Measurements from ENCODE around the gene MEP1B. TPM values are rescaled to one million over a fixed set of nuclear protein-coding genes. Genes with fewer than 3 reads are reported as not detected.

The MEP1B gene
- total RNA-seq, 1 experiment from 2014 or later: not detected

- no peak for DNase-seq (ENCODE audit: low read depth)
Observed at GRCh38 chr18:32264401-32264800, 74.6 kb downstream of the MEP1B start.

- DNase-seq (ENCODE audit: low read depth): no peak
Observed at GRCh38 chr18:32267463-32267862, 77.6 kb downstream of the MEP1B start.

Other genes starting within 250 kb of the MEP1B start
- 28.1 and 28.7 TPM in 2 replicates for gene TRAPPC8, start 246.9 kb upstream of the MEP1B start, total RNA-seq (2014; rRNA removed; shearing (Covaris generic))
- 0.60 and 1.6 TPM in 2 replicates for gene RNF125, start 171.2 kb upstream of the MEP1B start, total RNA-seq (2014; rRNA removed; shearing (Covaris generic))
- 36.9 and 42.4 TPM in 2 replicates for gene RNF138, start 98.2 kb upstream of the MEP1B start, total RNA-seq (2014; rRNA removed; shearing (Covaris generic))